Stimulated activated effector memory CD8-positive, alpha-beta T cell treated with anti-CD3 and anti-CD28 coated beads, Interleukin-12 subunit alpha, Interleukin-12 subunit beta, amount 100 ng/mL, for 72 hours (primary cell): ENCODE data around the gene MFRP.

ENCODE experiments used
- ATAC-seq: fragments of 150-1000 bp; cut with Tn5 transposase; 2 replicates; pipeline ENCODE4 v1.10.0; 2021
- DNase-seq, 2 donors: peaks; one replicate each; pipeline ENCODE4 v3.0.0; 2021 to 2022; ENCODE audit warnings: low spot score in 2 of 2
- H3K27ac Mint-ChIP-seq: one replicate; pipeline ENCODE4 v1.8.0; 2022; ENCODE audit warnings: mild to moderate bottlenecking, mixed read lengths
- H3K36me3 Mint-ChIP-seq: one replicate; pipeline ENCODE4 v1.8.0; 2022; ENCODE audit warnings: mild to moderate bottlenecking, mixed read lengths
- H3K4me1 Mint-ChIP-seq: one replicate; pipeline ENCODE4 v1.8.0; 2022; ENCODE audit warnings: mixed read lengths
- H3K4me3 Mint-ChIP-seq: one replicate; pipeline ENCODE4 v1.8.0; 2022; ENCODE audit warnings: mild to moderate bottlenecking, mixed read lengths
- H3K9me3 Mint-ChIP-seq: one replicate; pipeline ENCODE4 v1.8.0; 2022; ENCODE audit warnings: mixed read lengths

The MFRP gene

DNA sequence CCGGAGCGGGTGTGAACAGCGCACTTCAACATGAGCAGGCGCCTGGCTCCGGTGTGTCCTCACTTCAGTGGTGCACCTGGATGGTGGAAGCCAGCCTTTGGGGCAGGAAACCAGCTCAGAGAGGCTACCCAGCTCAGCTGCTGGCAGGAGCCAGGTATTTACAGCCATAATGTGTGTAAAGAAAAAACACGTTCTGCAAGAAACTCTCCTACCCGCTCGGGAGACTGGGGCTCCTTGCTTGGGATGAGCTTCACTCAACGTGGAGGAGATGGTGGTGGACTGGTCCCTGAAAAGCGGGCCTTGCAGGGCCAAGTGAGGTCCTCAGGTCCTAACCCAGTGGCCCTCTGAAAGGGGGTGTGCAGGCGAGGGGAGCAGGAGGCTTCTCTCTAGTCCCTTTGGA lies 37.1 kb downstream of the MFRP start:
- peaks cover 31% of the 10 kb centered on the region for H3K36me3 Mint-ChIP-seq
- H3K4me3 Mint-ChIP-seq, result no peak overlapping the region
- H3K4me1 Mint-ChIP-seq, result peaks cover 18% of the 10 kb centered on the region
- ATAC-seq, result no peak
- H3K27ac Mint-ChIP-seq, result peak overlapping the region; percentile 57
- H3K9me3 Mint-ChIP-seq, result no peaks in the 10 kb centered on the region
- DNase-seq, result no peak

- H3K27ac Mint-ChIP-seq, result no peak overlapping the region
- peaks cover 46% of the 10 kb centered on the region for H3K36me3 Mint-ChIP-seq
- no peaks in the 10 kb centered on the region for H3K9me3 Mint-ChIP-seq
- ATAC-seq (no peak), DNase-seq (no peak)
- no peak overlapping the region for H3K4me3 Mint-ChIP-seq
- H3K4me1 Mint-ChIP-seq, result peaks cover 18% of the 10 kb centered on the region
These were observed 38.5 kb downstream of the MFRP start for GRCh38 chr11:119307974-119308373.

- ATAC-seq (no peak), DNase-seq (no peak)
- no peak overlapping the region for H3K27ac Mint-ChIP-seq
- H3K9me3 Mint-ChIP-seq, result no peaks in the 10 kb centered on the region
- peaks cover 49% of the 10 kb centered on the region for H3K36me3 Mint-ChIP-seq
- no peak overlapping the region for H3K4me3 Mint-ChIP-seq
- H3K4me1 Mint-ChIP-seq, result peaks cover 18% of the 10 kb centered on the region
These were observed 39.3 kb downstream of the MFRP start for GRCh38 chr11:119307219-119307618.

GRCh38 chr11:119306373-119306890 lies 40.1 kb downstream of the MFRP start:
- Mint-ChIP-seq H3K27ac (peak overlapping the region; percentile 51), H3K9me3 (no peaks in the 10 kb centered on the region), H3K4me3 (no peak overlapping the region), H3K4me1 (peaks cover 18% of the 10 kb centered on the region), H3K36me3 (peaks cover 56% of the 10 kb centered on the region)
- DNase-seq (no peak), ATAC-seq (peak; percentile 85)

- H3K9me3 Mint-ChIP-seq, result no peaks in the 10 kb centered on the region
- H3K4me3 Mint-ChIP-seq, result no peak overlapping the region
- peaks cover 18% of the 10 kb centered on the region for H3K4me1 Mint-ChIP-seq
- peaks cover 58% of the 10 kb centered on the region for H3K36me3 Mint-ChIP-seq
- no peak for ATAC-seq
- DNase-seq, result no peak
- peak overlapping the region; percentile 56 for H3K27ac Mint-ChIP-seq
These were observed 40.7 kb downstream of the MFRP start for GRCh38 chr11:119305556-119306372.

- Mint-ChIP-seq H3K4me3 (no peak overlapping the region), H3K27ac (no peak overlapping the region), H3K4me1 (peaks cover 18% of the 10 kb centered on the region), H3K36me3 (peaks cover 73% of the 10 kb centered on the region), H3K9me3 (no peaks in the 10 kb centered on the region)
- DNase-seq (no peak), ATAC-seq (no peak)
These were observed 43.2 kb downstream of the MFRP start for GRCh38 chr11:119303227-119303718.

GRCh38 chr11:119300198-119300964 lies 46.1 kb downstream of the MFRP start:
- peaks cover 5% of the 10 kb centered on the region for H3K4me1 Mint-ChIP-seq
- peaks cover 92% of the 10 kb centered on the region for H3K36me3 Mint-ChIP-seq
- ATAC-seq (no peak), DNase-seq (no peak)
- H3K27ac Mint-ChIP-seq, result no peak overlapping the region
- no peak overlapping the region for H3K4me3 Mint-ChIP-seq
- no peaks in the 10 kb centered on the region for H3K9me3 Mint-ChIP-seq

DNA sequence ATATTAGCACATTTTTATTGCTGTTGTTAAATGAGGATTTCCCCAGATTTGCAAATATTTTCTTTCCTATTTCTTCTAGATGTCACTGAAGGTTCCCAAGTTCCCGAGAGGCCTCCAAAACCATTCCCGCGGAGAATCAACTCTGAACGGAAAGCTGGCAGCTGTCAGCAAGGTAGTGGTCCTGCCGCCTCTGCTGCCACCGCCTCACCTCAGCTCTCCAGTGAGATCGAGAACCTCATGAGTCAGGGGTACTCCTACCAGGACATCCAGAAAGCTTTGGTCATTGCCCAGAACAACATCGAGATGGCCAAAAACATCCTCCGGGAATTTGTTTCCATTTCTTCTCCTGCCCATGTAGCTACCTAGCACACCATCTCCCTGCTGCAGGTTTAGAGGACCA lies 47.1 kb downstream of the MFRP start:
- H3K36me3 Mint-ChIP-seq, result peaks cover 95% of the 10 kb centered on the region
- ATAC-seq, result no peak
- no peak overlapping the region for H3K4me3 Mint-ChIP-seq

GRCh38 chr11:119298726-119299125 lies 47.8 kb downstream of the MFRP start:
- ATAC-seq (no peak), DNase-seq (no peak)
- Mint-ChIP-seq H3K27ac (no peak overlapping the region), H3K9me3 (no peaks in the 10 kb centered on the region), H3K4me1 (no peaks in the 10 kb centered on the region), H3K4me3 (no peak overlapping the region), H3K36me3 (peaks cover 95% of the 10 kb centered on the region)

More for the DNA sequence above, 47.1 kb downstream of the MFRP start:
- no peak overlapping the region for H3K27ac Mint-ChIP-seq
- H3K4me1 Mint-ChIP-seq, result no peaks in the 10 kb centered on the region
- DNase-seq, result no peak
- H3K9me3 Mint-ChIP-seq, result no peaks in the 10 kb centered on the region

GRCh38 chr11:119297938-119298337 lies 48.6 kb downstream of the MFRP start:
- Mint-ChIP-seq H3K4me1 (no peaks in the 10 kb centered on the region), H3K36me3 (peaks cover 95% of the 10 kb centered on the region), H3K9me3 (no peaks in the 10 kb centered on the region), H3K4me3 (no peak overlapping the region), H3K27ac (no peak overlapping the region)
- no peak for DNase-seq
- ATAC-seq, result no peak

- H3K4me1 Mint-ChIP-seq, result no peaks in the 10 kb centered on the region
These were observed 51.3 kb downstream of the MFRP start for GRCh38 chr11:119295178-119295577.

GRCh38 chr11:119293461-119293860 lies 53.0 kb downstream of the MFRP start:
- Mint-ChIP-seq H3K4me3 (no peak overlapping the region), H3K9me3 (no peaks in the 10 kb centered on the region), H3K4me1 (no peaks in the 10 kb centered on the region), H3K36me3 (peaks cover 86% of the 10 kb centered on the region), H3K27ac (no peak overlapping the region)
- no peak for DNase-seq
- no peak for ATAC-seq

More at GRCh38 chr11:119295178-119295577, 51.3 kb downstream of the MFRP start:
- no peak overlapping the region for H3K4me3 Mint-ChIP-seq
- DNase-seq (no peak), ATAC-seq (no peak)
- H3K36me3 Mint-ChIP-seq, result peaks cover 92% of the 10 kb centered on the region
- no peak overlapping the region for H3K27ac Mint-ChIP-seq
- no peaks in the 10 kb centered on the region for H3K9me3 Mint-ChIP-seq

- no peaks in the 10 kb centered on the region for H3K9me3 Mint-ChIP-seq
- H3K4me3 Mint-ChIP-seq, result no peak overlapping the region
- DNase-seq (no peak), ATAC-seq (no peak)
- no peak overlapping the region for H3K27ac Mint-ChIP-seq
- H3K36me3 Mint-ChIP-seq, result peaks cover 83% of the 10 kb centered on the region
- H3K4me1 Mint-ChIP-seq, result no peaks in the 10 kb centered on the region
These were observed 55.5 kb downstream of the MFRP start for GRCh38 chr11:119290894-119291497.
